Stimulated activated CD4-positive, alpha-beta T cell treated with anti-CD3 and anti-CD28 coated beads, Interleukin-2, amount 100 ng/mL, for 24 hours (primary cell): ENCODE data around the gene TM4SF18.
"Not testable (repeated sequence)": the region's sequence is repeated elsewhere in the genome, so short reads cannot be mapped to it uniquely, and the experiment has no call there.

Experiments used
- DNase-seq, 2 donors: peaks; one replicate each; pipeline ENCODE4 v3.0.0-alpha.2; 2020

TM4SF18 gene

GRCh38 chr3:149333176-149333859 lies at the start of gene TM4SF18:
Gene TM4SF18, minus strand, starts transcription at chr3:149333636. Its CDS starts 254 bp downstream, at chr3:149333382.
- no peak for DNase-seq

- DNase-seq, result no peak
These were observed 49.1 kb upstream of the TM4SF18 start for GRCh38 chr3:149382518-149382917.

- no peak for DNase-seq
These were observed 48.6 kb upstream of the TM4SF18 start for GRCh38 chr3:149382101-149382467.

- DNase-seq, result no peak
These were observed 48.0 kb upstream of the TM4SF18 start for GRCh38 chr3:149381173-149382100.

GRCh38 chr3:149380220-149380619 lies 46.8 kb upstream of the TM4SF18 start:
- not testable (repeated sequence) for DNase-seq

- no peak for DNase-seq
These were observed 45.3 kb upstream of the TM4SF18 start for GRCh38 chr3:149378478-149379309.

- DNase-seq, result no peak
These were observed 44.2 kb upstream of the TM4SF18 start, which contains the start of gene TM4SF1 for GRCh38 chr3:149377408-149378364. Gene TM4SF1, minus strand, starts transcription at chr3:149377649. Its CDS starts 102 bp downstream, at chr3:149377547.

GRCh38 chr3:149376718-149377407 lies 43.4 kb upstream of the TM4SF18 start:
- DNase-seq, result no peak

GRCh38 chr3:149375501-149376196 lies 42.2 kb upstream of the TM4SF18 start:
- DNase-seq, result no peak

GRCh38 chr3:149374793-149375500 lies 41.5 kb upstream of the TM4SF18 start:
- DNase-seq, result no peak

GRCh38 chr3:149374391-149374790 lies 41.0 kb upstream of the TM4SF18 start:
- no peak for DNase-seq

- DNase-seq, result no peak
These were observed 40.0 kb upstream of the TM4SF18 start for GRCh38 chr3:149373235-149374125.

- DNase-seq, result no peak
These were observed 38.3 kb upstream of the TM4SF18 start for GRCh38 chr3:149371723-149372114.

- DNase-seq, result no peak
These were observed 37.7 kb upstream of the TM4SF18 start for GRCh38 chr3:149371001-149371722.

- DNase-seq, result no peak
These were observed 36.8 kb upstream of the TM4SF18 start for GRCh38 chr3:149369991-149370866.

- no peak for DNase-seq
These were observed 35.5 kb upstream of the TM4SF18 start for GRCh38 chr3:149368674-149369497.
